GM12874 (cell line): ENCODE measurements around the gene SLC25A12.

Experiments
- CTCF ChIP-seq: IDR thresholded peaks from 2 replicates; pipeline ENCODE4 v1.5.1; 2011; ENCODE audit warnings: low read depth, mild to moderate bottlenecking, control low read depth, low read length, moderate library complexity; ENCODE audit not compliant: insufficient read depth

The SLC25A12 gene

GRCh38 chr2:171883275-171883893 lies 10.7 kb downstream of the SLC25A12 start:
- no peak for TF ChIP-seq CTCF

DNA sequence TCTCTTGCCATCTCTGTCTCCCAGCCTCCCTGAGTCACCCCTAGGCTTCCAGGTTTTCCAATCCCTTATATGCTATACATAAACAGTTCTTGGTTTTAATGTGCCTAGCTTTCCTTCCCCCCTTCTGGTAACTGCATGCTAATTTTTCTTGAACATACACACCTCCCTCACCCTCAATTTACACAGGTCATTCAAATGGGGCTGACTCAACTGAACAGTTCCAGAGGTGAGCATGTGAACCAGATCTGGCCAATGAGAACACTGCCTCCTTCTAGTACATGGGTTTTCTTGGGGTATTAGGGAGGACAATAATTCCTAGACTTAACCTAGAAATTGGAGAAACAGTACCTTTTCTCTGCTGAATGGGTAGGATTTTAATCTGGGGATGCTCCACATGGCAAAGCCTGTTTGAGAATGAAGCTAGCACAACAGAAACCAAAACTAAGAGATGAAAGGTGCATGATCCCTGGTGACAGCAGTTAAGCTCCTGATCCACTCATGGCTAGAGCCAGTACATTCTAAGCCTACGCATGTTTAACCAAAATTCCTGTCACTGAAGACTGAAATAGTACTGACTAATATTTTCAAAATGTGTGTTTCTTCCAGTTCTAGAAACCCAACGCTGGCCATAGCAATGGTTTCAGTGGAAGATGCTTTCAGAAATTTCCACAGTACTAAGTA lies 11.8 kb downstream of the SLC25A12 start:
- TF ChIP-seq CTCF = no peak

DNA sequence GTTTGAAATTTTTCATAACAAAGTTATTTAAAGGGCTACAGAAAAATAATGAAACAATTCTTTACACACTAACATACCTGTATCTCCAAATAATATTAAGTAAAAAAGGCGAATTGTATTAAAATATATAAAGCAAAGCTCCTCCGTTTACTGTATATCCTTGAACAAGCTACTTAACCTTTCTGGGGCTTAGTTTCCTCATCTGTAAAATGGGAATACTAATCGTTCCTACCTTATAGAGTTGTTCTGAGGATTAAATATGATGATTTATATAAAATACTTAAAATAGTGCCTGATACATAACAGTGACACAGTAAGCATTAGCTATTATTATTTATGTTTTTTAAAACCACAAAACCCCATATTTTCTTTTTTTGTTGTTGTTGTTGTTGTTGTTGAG lies 13.3 kb downstream of the SLC25A12 start:
- TF ChIP-seq CTCF = no peak

DNA sequence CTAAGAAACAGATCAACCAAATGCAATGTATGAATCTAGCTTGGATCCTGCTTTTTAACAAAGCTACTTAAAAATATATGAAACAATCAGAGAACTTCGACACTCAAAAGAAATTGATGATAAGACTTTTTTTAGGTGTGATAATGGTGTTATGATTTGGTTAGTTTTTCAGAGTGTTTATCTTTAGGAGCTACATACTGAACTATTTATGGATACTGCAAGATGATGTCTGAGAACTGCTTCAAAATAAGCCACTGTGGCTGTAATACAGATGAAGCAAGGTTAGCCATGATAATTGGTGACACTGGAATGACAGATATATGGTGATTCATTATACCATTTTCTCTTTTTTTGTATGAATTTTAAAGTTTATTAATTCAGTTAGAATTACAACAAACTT lies 14.2 kb downstream of the SLC25A12 start:
- TF ChIP-seq CTCF = no peak

GRCh38 chr2:171878481-171878993 lies 15.5 kb downstream of the SLC25A12 start:
- no peak for TF ChIP-seq CTCF

DNA sequence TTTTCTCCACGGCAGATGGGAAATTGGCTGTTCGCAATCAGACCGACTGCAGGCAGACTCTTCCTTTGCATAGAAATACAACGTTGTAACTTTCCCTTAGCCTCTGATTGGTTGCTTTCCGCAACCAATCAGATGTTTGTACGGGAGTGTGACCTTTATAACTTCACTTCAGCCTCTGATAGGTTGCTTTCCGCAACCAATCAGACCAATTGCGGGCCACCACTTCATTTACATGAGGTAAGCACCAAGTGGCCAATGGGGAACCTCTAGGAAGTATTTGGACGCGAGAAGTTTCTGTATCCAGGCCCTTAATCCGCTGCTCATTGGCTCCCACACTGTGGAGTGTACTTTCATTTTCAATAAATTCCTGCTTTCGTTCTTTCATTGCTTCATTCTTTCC lies 19.1 kb downstream of the SLC25A12 start:
- TF ChIP-seq CTCF = no peak

DNA sequence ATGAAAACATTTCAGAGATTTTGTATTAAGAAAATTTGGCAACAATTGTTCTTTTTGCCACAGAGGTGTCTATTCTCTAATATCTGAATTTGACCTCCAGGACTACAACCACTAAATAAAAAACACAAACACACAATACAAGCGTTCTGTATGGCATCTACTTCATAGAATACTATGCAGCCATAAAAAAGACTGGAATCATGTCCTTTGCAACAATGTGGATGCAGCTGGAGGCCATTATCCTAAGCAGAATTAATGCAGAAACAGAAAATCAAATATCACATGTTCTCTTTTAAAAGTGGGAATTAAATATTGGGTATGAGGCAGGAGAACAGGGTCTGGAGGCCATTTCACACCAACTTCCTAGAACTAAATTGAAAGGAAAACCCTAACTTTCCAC lies 19.5 kb downstream of the SLC25A12 start:
- TF ChIP-seq CTCF = no peak
